ENCODE measurements around the gene USO1. TPM values are rescaled to one million over a fixed set of nuclear protein-coding genes. Genes with fewer than 3 reads are reported as not detected.

Gene USO1
- total RNA-seq, 1 donor from 2014 or later: 62.4 TPM

DNA sequence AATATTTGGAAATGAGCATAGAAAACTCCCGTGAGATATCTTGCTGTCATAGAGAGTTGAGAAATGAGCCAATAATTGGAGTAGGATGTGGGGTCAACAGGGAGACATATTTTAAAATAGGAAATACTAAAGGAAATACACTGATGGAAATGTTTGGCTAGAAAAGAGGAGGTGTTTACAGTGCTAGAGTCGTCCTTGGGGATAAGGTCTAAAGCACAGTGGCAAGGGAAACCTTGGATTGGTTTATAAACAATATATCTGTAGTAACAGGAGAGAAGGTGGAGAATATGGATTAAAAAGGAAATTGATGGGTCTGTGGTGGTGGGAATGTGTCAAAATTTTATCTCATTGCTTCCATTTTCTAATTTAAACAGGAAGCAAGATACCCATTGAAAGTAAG lies 95.8 kb downstream of the USO1 start:
- no peak overlapping the region for H3K4me3 ChIP-seq (ENCODE audit: low read depth, low read length)
- H3K27me3 ChIP-seq (ENCODE audit: control insufficient read depth, insufficient read depth, low read length): no peaks in the 10 kb centered on the region
- no peak for DNase-seq (ENCODE audit: low read depth)
- no peaks in the 10 kb centered on the region for H3K36me3 ChIP-seq (ENCODE audit: control insufficient read depth, insufficient read depth, low read length)
- TF ChIP-seq, protein P1, sequence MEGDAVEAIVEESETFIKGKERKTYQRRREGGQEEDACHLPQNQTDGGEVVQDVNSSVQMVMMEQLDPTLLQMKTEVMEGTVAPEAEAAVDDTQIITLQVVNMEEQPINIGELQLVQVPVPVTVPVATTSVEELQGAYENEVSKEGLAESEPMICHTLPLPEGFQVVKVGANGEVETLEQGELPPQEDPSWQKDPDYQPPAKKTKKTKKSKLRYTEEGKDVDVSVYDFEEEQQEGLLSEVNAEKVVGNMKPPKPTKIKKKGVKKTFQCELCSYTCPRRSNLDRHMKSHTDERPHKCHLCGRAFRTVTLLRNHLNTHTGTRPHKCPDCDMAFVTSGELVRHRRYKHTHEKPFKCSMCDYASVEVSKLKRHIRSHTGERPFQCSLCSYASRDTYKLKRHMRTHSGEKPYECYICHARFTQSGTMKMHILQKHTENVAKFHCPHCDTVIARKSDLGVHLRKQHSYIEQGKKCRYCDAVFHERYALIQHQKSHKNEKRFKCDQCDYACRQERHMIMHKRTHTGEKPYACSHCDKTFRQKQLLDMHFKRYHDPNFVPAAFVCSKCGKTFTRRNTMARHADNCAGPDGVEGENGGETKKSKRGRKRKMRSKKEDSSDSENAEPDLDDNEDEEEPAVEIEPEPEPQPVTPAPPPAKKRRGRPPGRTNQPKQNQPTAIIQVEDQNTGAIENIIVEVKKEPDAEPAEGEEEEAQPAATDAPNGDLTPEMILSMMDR (IDR thresholded peaks at IDR 0.05; ENCODE audit: insufficient read depth, low read length, poor library complexity, severe bottlenecking): no peak

DNA sequence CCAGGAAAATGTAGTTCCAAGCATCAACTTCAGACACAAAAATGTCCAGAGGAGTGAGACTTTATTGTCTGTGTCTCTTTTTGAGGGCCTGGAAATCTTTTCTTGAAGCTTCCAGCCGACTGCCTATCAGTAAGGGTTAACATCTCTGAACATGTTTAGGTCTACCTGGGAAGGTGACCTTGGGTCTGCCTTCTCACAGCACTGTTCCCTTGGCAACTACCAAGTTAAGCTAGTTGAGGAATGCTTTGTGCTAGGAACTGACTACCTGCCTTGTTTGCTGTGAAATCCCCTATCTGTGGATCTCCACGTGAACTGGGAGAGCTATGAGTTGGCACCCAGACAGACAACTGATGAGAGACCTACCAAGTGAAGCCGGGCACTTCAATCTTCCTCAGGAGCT lies 96.3 kb downstream of the USO1 start:
- no peaks in the 10 kb centered on the region for H3K36me3 ChIP-seq (ENCODE audit: control insufficient read depth, insufficient read depth, low read length)
- DNase-seq (ENCODE audit: low read depth): no peak
- no peak overlapping the region for H3K4me3 ChIP-seq (ENCODE audit: low read depth, low read length)
- H3K27me3 ChIP-seq (ENCODE audit: control insufficient read depth, insufficient read depth, low read length): no peaks in the 10 kb centered on the region
- TF ChIP-seq, protein P1 (IDR thresholded peaks at IDR 0.05; ENCODE audit: insufficient read depth, low read length, poor library complexity, severe bottlenecking): no peak

DNA sequence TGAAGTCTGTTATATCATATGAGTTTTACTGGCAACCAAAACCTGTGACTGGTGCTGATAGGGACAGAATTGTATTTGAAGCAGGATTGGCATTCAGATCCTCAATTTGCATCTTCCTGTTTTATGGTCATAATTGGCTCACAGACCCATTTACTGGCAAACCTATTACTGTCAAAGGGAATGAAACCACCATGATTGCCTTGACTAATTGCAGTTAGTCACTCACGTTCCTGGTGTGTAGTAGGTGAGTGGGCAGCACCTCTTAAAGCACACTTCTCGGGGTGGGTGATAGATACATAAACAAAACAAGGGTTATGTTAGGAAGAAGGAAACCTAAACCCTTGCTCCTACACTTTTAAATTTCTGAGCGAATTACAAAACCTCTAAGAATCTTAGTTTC lies 96.8 kb downstream of the USO1 start:
- Histone ChIP-seq H3K27me3 (ENCODE audit: control insufficient read depth, insufficient read depth, low read length) (no peaks in the 10 kb centered on the region), H3K4me3 (ENCODE audit: low read depth, low read length) (no peak overlapping the region), H3K36me3 (ENCODE audit: control insufficient read depth, insufficient read depth, low read length) (no peaks in the 10 kb centered on the region)
- TF ChIP-seq, protein P1 (IDR thresholded peaks at IDR 0.05; ENCODE audit: insufficient read depth, low read length, poor library complexity, severe bottlenecking): no peak
- DNase-seq (ENCODE audit: low read depth): no peak

DNA sequence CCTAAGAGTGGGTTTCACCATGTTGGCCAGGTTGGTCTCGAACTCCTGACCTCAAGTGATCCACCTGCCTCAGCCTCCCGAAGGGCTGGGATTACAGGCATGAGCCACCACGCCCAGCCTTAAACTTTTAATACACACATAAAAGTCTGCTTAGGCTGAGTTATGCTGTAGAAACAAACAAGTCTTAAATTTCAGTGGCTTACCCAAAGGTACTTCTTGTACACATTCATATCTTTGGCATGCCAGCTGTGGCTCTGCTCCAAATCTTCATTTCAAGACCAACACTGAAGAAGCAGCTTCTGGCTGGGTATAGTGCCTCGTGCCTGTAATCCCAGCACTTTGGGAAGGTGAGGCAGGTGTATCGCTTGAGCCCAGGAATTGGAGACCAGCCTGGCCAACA lies 97.6 kb downstream of the USO1 start:
- no peaks in the 10 kb centered on the region for H3K36me3 ChIP-seq (ENCODE audit: control insufficient read depth, insufficient read depth, low read length)
- TF ChIP-seq, protein P1 (IDR thresholded peaks at IDR 0.05; ENCODE audit: insufficient read depth, low read length, poor library complexity, severe bottlenecking): no peak

DNA sequence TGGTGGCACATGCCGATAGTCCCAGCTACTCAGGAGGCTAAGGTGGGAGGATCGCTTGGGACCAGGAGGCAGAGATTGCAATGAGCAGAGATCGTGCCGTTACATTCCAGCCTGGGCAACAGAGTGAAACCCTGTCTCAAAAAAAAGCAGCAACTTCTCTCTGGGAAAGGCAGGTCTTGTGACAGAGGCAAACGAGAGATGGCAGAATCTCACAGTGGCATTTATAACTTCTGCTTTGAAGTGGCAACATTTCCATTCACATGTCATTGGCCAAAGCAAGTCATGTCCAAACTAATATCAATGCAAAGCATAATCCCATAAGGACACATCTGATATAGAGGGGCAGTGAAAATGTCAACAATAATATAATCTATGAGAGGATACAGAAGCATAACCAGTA lies 98.0 kb downstream of the USO1 start:
- no peaks in the 10 kb centered on the region for H3K27me3 ChIP-seq (ENCODE audit: control insufficient read depth, insufficient read depth, low read length)
- H3K36me3 ChIP-seq (ENCODE audit: control insufficient read depth, insufficient read depth, low read length): no peaks in the 10 kb centered on the region
- H3K4me3 ChIP-seq (ENCODE audit: low read depth, low read length): no peak overlapping the region
- no peak for DNase-seq (ENCODE audit: low read depth)
- TF ChIP-seq, protein P1 (IDR thresholded peaks at IDR 0.05; ENCODE audit: insufficient read depth, low read length, poor library complexity, severe bottlenecking): no peak

More for the DNA sequence above, 97.6 kb downstream of the USO1 start:
- no peak for DNase-seq (ENCODE audit: low read depth)
- Histone ChIP-seq H3K27me3 (ENCODE audit: control insufficient read depth, insufficient read depth, low read length) (no peaks in the 10 kb centered on the region), H3K4me3 (ENCODE audit: low read depth, low read length) (no peak overlapping the region)

DNA sequence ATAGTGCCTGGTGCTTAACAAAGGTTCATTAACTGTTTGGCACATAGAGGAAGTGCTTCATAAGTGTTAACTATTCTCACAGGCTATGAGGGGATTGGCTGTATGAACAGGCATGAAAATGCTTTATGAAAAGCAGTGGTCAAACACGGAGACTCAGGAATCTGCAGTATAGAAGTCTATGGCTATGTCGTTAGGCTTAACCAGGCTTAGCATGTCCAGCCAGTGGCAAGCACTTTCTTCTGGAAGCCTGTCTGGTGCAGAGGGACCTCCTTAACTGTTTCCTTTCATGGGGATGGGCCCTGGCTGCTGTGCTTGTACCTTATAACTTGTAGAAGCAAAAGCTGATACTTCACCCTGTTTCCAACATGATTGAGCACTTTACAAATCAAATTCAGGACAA lies 99.4 kb downstream of the USO1 start:
- H3K4me3 ChIP-seq (ENCODE audit: low read depth, low read length): no peak overlapping the region
- no peaks in the 10 kb centered on the region for H3K36me3 ChIP-seq (ENCODE audit: control insufficient read depth, insufficient read depth, low read length)
- no peak for DNase-seq (ENCODE audit: low read depth)
- TF ChIP-seq, protein P1 (IDR thresholded peaks at IDR 0.05; ENCODE audit: insufficient read depth, low read length, poor library complexity, severe bottlenecking): no peak
- H3K27me3 ChIP-seq (ENCODE audit: control insufficient read depth, insufficient read depth, low read length): no peaks in the 10 kb centered on the region

All from kidney epithelial cell (primary cell).